ENCODE measurements around the gene CAPN1. TPM values are rescaled to one million over a fixed set of nuclear protein-coding genes. Genes with fewer than 3 reads are reported as not detected.

CAPN1 gene
- total RNA-seq, 1 donor from 2014 or later: 24.3 TPM

DNA sequence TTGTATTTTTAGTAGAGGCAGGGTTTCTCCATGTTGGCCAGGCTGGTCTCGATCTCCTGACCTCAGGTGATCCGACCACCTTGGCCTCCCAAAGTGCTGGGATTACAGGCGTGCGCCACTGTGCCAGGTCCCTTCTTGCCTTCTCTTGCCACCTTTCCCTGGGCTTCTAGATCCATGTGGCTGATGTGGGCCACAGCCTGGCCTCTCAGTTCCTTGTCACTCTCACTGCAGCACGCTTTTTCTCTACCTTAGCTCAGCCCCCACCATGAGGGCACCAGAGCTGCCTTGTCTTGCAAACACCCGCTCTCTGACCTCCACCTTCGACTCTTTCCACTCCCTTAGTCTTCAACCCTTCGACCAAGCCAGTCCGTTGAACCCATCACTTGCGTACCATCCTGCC lies 7.5 kb downstream of the CAPN1 start:
- Histone ChIP-seq H3K4me3 (no peak overlapping the region), H3F3A (ENCODE audit: low read depth) (peaks cover 10% of the 10 kb centered on the region), H3K79me2 (ENCODE audit: low read depth) (peaks cover 3% of the 10 kb centered on the region), H4K20me1 (ENCODE audit: low read depth) (no peaks in the 10 kb centered on the region), H3K4me1 (peaks cover 6% of the 10 kb centered on the region), H3K9me3 (ENCODE audit: low read depth) (no peaks in the 10 kb centered on the region), H3K27ac (no peak overlapping the region), H3K27me3 (no peaks in the 10 kb centered on the region), H2AFZ (replicated peaks) (no peak overlapping the region), H3K4me2 (no peak overlapping the region), H3K9ac (no peak overlapping the region), H3K36me3 (peaks cover 3% of the 10 kb centered on the region)
- Mint-ChIP-seq H3K4me3 (no peak overlapping the region), H3K4me1 (no peaks in the 10 kb centered on the region), H3K27ac (no peak overlapping the region), H3K36me3 (peaks cover 21% of the 10 kb centered on the region), H3K9me3 (no peaks in the 10 kb centered on the region), H3K27me3 (ENCODE audit: insufficient read depth, low read depth) (peaks cover 5% of the 10 kb centered on the region)
- TF ChIP-seq EZH2 (IDR thresholded peaks at IDR 0.05): no peak
- TF ChIP-seq, protein P1, sequence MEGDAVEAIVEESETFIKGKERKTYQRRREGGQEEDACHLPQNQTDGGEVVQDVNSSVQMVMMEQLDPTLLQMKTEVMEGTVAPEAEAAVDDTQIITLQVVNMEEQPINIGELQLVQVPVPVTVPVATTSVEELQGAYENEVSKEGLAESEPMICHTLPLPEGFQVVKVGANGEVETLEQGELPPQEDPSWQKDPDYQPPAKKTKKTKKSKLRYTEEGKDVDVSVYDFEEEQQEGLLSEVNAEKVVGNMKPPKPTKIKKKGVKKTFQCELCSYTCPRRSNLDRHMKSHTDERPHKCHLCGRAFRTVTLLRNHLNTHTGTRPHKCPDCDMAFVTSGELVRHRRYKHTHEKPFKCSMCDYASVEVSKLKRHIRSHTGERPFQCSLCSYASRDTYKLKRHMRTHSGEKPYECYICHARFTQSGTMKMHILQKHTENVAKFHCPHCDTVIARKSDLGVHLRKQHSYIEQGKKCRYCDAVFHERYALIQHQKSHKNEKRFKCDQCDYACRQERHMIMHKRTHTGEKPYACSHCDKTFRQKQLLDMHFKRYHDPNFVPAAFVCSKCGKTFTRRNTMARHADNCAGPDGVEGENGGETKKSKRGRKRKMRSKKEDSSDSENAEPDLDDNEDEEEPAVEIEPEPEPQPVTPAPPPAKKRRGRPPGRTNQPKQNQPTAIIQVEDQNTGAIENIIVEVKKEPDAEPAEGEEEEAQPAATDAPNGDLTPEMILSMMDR (IDR thresholded peaks at IDR 0.05): no peak
- DNase-seq (ENCODE audit: low spot score): no peak

DNA sequence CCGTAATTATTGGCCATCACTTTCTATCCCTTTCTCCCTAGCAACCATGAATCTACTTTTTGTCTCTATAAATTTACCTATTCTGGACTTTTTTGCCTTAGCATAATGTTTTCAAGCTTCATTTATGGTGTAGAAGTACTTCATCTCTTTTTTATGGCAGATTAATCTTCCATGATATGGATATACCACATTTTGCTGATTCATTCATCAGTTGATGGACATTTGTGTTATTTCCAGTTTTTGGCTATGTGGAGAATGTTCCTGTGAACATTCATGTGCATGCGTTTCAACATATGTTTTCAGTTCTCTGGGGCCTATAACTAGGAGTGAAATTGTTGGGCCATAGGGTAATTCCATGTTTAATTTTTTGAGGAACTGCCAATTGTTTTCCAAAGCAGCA lies 12.8 kb downstream of the CAPN1 start:
- Histone ChIP-seq H3K4me2 (no peak overlapping the region), H3K4me1 (no peaks in the 10 kb centered on the region), H3K9ac (no peak overlapping the region), H3F3A (ENCODE audit: low read depth) (no peaks in the 10 kb centered on the region), H3K9me3 (ENCODE audit: low read depth) (no peaks in the 10 kb centered on the region), H3K36me3 (peaks cover 3% of the 10 kb centered on the region), H4K20me1 (ENCODE audit: low read depth) (no peaks in the 10 kb centered on the region), H3K27me3 (no peaks in the 10 kb centered on the region), H3K4me3 (no peak overlapping the region), H3K79me2 (ENCODE audit: low read depth) (no peaks in the 10 kb centered on the region), H2AFZ (replicated peaks) (no peak overlapping the region), H3K27ac (no peak overlapping the region)
- TF ChIP-seq EZH2 (IDR thresholded peaks at IDR 0.05) (no peak), EZH2phosphoT487 (IDR thresholded peaks at IDR 0.05) (no peak)
- TF ChIP-seq, protein P1 (IDR thresholded peaks at IDR 0.05): no peak
- H3K9me3 Mint-ChIP-seq: no peaks in the 10 kb centered on the region
- DNase-seq (ENCODE audit: low spot score): no peak
- H3K27me3 Mint-ChIP-seq (ENCODE audit: insufficient read depth, low read depth): peaks cover 5% of the 10 kb centered on the region
- peaks cover 23% of the 10 kb centered on the region for H3K36me3 Mint-ChIP-seq
- H3K4me3 Mint-ChIP-seq: no peak overlapping the region
- H3K4me1 Mint-ChIP-seq: no peaks in the 10 kb centered on the region
- H3K27ac Mint-ChIP-seq: no peak overlapping the region

DNA sequence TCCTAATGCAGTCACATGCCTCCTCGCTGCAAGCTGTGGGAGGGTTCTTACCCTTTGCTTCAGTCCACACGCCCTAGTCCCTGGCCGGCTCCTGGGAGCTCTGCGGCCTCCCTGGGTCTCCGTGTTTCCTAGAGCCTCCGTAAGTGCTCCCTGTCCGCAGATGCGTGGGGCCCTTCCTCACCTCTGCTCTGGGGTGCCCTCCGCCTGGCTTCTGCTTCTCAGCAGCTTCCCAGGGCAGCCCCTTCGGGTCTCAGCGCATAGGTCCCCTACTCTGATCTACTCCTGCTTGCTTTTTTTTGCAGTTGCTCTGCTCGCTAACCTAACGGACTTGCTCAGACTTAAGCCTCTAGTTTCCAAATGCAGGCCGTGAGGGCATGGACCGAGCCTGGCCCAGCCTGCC lies 22.4 kb downstream of the CAPN1 start:
- Histone ChIP-seq H4K20me1 (ENCODE audit: low read depth) (no peaks in the 10 kb centered on the region), H3K9me3 (ENCODE audit: low read depth) (no peaks in the 10 kb centered on the region), H3K27me3 (no peaks in the 10 kb centered on the region), H3K27ac (no peak overlapping the region), H3K4me3 (no peak overlapping the region), H3K4me1 (peaks cover 3% of the 10 kb centered on the region), H3K79me2 (ENCODE audit: low read depth) (no peaks in the 10 kb centered on the region), H3K4me2 (peak overlapping the region; percentile 23), H3F3A (ENCODE audit: low read depth) (peaks cover 6% of the 10 kb centered on the region), H3K9ac (no peak overlapping the region), H3K36me3 (no peaks in the 10 kb centered on the region), H2AFZ (replicated peaks) (no peak overlapping the region)
- Mint-ChIP-seq H3K27me3 (ENCODE audit: insufficient read depth, low read depth) (peaks cover 6% of the 10 kb centered on the region), H3K4me3 (no peak overlapping the region), H3K9me3 (no peaks in the 10 kb centered on the region), H3K27ac (no peak overlapping the region), H3K36me3 (peaks cover 2% of the 10 kb centered on the region), H3K4me1 (peaks cover 6% of the 10 kb centered on the region)
- TF ChIP-seq, protein P1 (IDR thresholded peaks at IDR 0.05): no peak
- TF ChIP-seq EZH2 (IDR thresholded peaks at IDR 0.05) (no peak), EZH2phosphoT487 (IDR thresholded peaks at IDR 0.05) (no peak)
- DNase-seq (ENCODE audit: low spot score): no peak
